Activated CD8-positive, alpha-beta T cell treated with anti-CD3 and anti-CD28 coated beads for 36 hours (primary cell): ENCODE measurements around the gene OR1L8. TPM values are rescaled to one million over a fixed set of nuclear protein-coding genes. Genes with fewer than 3 reads are reported as not detected.
"Not testable (repeated sequence)": the region's sequence is repeated elsewhere in the genome, so short reads cannot be mapped to it uniquely, and the experiment has no call there.

Experiments used
- ATAC-seq: fragments of 200-7000 bp; cut with Tn5 transposase; one replicate; pipeline ENCODE4 v1.10.0; 2021; ENCODE audit warnings: mild to moderate bottlenecking, moderate library complexity
- CTCF ChIA-PET: fragments of 350-600 bp; sonication (Branson Sonifier 250); formaldehyde crosslinking; loops from one replicate; lab custom pipeline; 2021; ENCODE audit warnings: antibody characterized with exemption; lab: Charles Lee
- POLR2A ChIA-PET: fragments of 350-600 bp; sonication (Branson Sonifier 250); formaldehyde crosslinking; loops from one replicate; lab custom pipeline; 2021; ENCODE audit warnings: antibody characterized with exemption; lab: Charles Lee
- DNase-seq: peaks from one replicate; pipeline ENCODE4 v3.0.0-alpha.2; 2020
- H3K27ac Mint-ChIP-seq: one replicate; pipeline ENCODE4 v1.8.0; 2021; ENCODE audit warnings: mild to moderate bottlenecking, mixed read lengths
- H3K27me3 Mint-ChIP-seq: one replicate; pipeline ENCODE4 v1.8.0; 2021; ENCODE audit warnings: mixed read lengths
- H3K36me3 Mint-ChIP-seq: one replicate; pipeline ENCODE4 v1.8.0; 2021; ENCODE audit warnings: low read depth, mixed read lengths
- H3K4me1 Mint-ChIP-seq: one replicate; pipeline ENCODE4 v1.8.0; 2021; ENCODE audit warnings: low read depth, mixed read lengths
- H3K4me3 Mint-ChIP-seq: one replicate; pipeline ENCODE4 v1.8.0; 2021; ENCODE audit warnings: mild to moderate bottlenecking, moderate library complexity, mixed read lengths
- H3K9me3 Mint-ChIP-seq: one replicate; pipeline ENCODE4 v1.8.0; 2021; ENCODE audit warnings: mixed read lengths
- CTCF ChIP-seq: fragments of 200-600 bp; IDR thresholded peaks from one replicate; pipeline ENCODE4 v1.8.0; 2022; ENCODE audit warnings: antibody characterized with exemption, mild to moderate bottlenecking
- intact Hi-C: fragments of 100-400 bp; cut with micrococcal nuclease; formaldehyde crosslinking; loops from one replicate; pipeline ENCODE4 v1.10.0; 2022
- total RNA-seq, 2 experiments: library from RNA; stranded (reverse); gene quantifications; one replicate each; pipeline ENCODE4 v1.2.3, GENCODE V29; 2021

OR1L8 gene
- total RNA-seq: not detected

- H3K27me3 Mint-ChIP-seq, H3K36me3 Mint-ChIP-seq, H3K4me1 Mint-ChIP-seq, H3K9me3 Mint-ChIP-seq, DNase-seq, POLR2A ChIA-PET, H3K4me3 Mint-ChIP-seq, ATAC-seq, CTCF ChIA-PET, H3K27ac Mint-ChIP-seq, intact Hi-C loops: not testable (repeated sequence)
Observed at GRCh38 chr9:122583284-122583683, at the start of gene OR1L8. Gene OR1L8 (minus strand): TSS chr9:122583384. CDS start chr9:122568477, 14,907 bp downstream.

GRCh38 chr9:122619996-122620395 is 36.8 kb upstream of the OR1L8 start:
- intact Hi-C loops: no loop called here
- ChIA-PET POLR2A (no interaction called here), CTCF (no interaction called here)
- H3K9me3 Mint-ChIP-seq: no peaks in the 10 kb centered on the region
- H3K27me3 Mint-ChIP-seq: peaks cover 4% of the 10 kb centered on the region
- TF ChIP-seq CTCF: no peak
- no peak overlapping the region for H3K27ac Mint-ChIP-seq
- no peaks in the 10 kb centered on the region for H3K4me1 Mint-ChIP-seq
- no peaks in the 10 kb centered on the region for H3K36me3 Mint-ChIP-seq
- ATAC-seq (no peak), DNase-seq (no peak)
- H3K4me3 Mint-ChIP-seq: no peak overlapping the region

GRCh38 chr9:122614362-122614761 is 31.2 kb upstream of the OR1L8 start, which contains the start of gene OR1Q1:
Gene OR1Q1 (plus strand): TSS chr9:122614738. CDS start chr9:122614738, 0 bp downstream.
- CTCF ChIA-PET: no interaction called here
- no peaks in the 10 kb centered on the region for H3K4me1 Mint-ChIP-seq
- intact Hi-C loops: no loop called here
- H3K27me3 Mint-ChIP-seq: no peaks in the 10 kb centered on the region
- H3K9me3 Mint-ChIP-seq: no peaks in the 10 kb centered on the region
- DNase-seq: no peak
- no peak within 1 kb of the TSS for H3K27ac Mint-ChIP-seq
- no peak within 1 kb of the TSS for H3K4me3 Mint-ChIP-seq
- ATAC-seq: no peak
- no peak for TF ChIP-seq CTCF
- H3K36me3 Mint-ChIP-seq: no peaks in the 10 kb centered on the region
- POLR2A ChIA-PET: no interaction called here

- ChIA-PET POLR2A (no interaction called here), CTCF (no interaction called here)
- Mint-ChIP-seq H3K27me3 (peaks cover 3% of the 10 kb centered on the region), H3K36me3 (no peaks in the 10 kb centered on the region), H3K4me3 (no peak overlapping the region), H3K27ac (no peak overlapping the region), H3K4me1 (no peaks in the 10 kb centered on the region), H3K9me3 (no peaks in the 10 kb centered on the region)
- ATAC-seq (no peak), DNase-seq (no peak)
- intact Hi-C loops: no loop called here
- no peak for TF ChIP-seq CTCF
Observed at GRCh38 chr9:122609804-122610203, 26.6 kb upstream of the OR1L8 start.

- intact Hi-C loops: no loop called here
- no peak for TF ChIP-seq CTCF
- POLR2A ChIA-PET: no interaction called here
- Mint-ChIP-seq H3K27me3 (peaks cover 3% of the 10 kb centered on the region), H3K4me3 (no peak overlapping the region), H3K4me1 (no peaks in the 10 kb centered on the region), H3K27ac (no peak overlapping the region), H3K9me3 (peaks cover 2% of the 10 kb centered on the region), H3K36me3 (no peaks in the 10 kb centered on the region)
- CTCF ChIA-PET: no interaction called here
- no peak for ATAC-seq
- DNase-seq: no peak
Observed at GRCh38 chr9:122606587-122606986, 23.4 kb upstream of the OR1L8 start.

- intact Hi-C loops: no loop called here
- CTCF ChIA-PET: no interaction called here
- peaks cover 3% of the 10 kb centered on the region for H3K9me3 Mint-ChIP-seq
- DNase-seq: no peak
- H3K36me3 Mint-ChIP-seq: no peaks in the 10 kb centered on the region
- POLR2A ChIA-PET: interaction anchor here (0.7 kb wide), 1 partner anchor 906 kb away, joined by 3 read pairs; no protein-coding TSS in a partner anchor
- peaks cover 3% of the 10 kb centered on the region for H3K27me3 Mint-ChIP-seq
- H3K4me3 Mint-ChIP-seq: no peak overlapping the region
- H3K4me1 Mint-ChIP-seq: no peaks in the 10 kb centered on the region
- no peak for TF ChIP-seq CTCF
- no peak for ATAC-seq
- H3K27ac Mint-ChIP-seq: no peak overlapping the region
Observed at GRCh38 chr9:122605691-122606090, 22.5 kb upstream of the OR1L8 start.
